ENCODE data around the gene FBN1. TPM values are rescaled to one million over a fixed set of nuclear protein-coding genes. Genes with fewer than 3 reads are reported as not detected.
A peak's percentile ranks its signal among the peaks of the same experiment; 100 is the strongest.

The FBN1 gene
- total RNA-seq, 2 donors from 2014 or later: 12.1 to 81.9 TPM

DNA sequence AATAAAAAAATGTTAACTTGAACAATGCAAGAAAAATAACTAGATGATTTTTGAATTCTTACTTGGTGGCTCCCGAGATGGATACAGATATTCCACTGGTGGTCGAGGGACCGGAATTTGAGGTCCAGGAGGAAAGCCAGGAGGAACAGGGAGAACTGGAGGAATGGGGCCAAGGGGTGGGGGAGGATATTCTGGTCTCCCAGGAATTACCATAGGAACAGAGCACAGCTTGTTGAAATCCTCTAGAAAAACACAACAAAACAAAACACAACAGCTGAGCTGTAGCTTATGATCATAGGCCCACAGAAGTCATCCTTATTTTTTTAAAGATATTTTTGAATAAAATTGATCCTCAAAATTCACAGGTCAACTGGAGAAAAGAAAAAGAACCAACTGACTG is 129.4 kb downstream of the FBN1 start:
- WGBS: 58% methylated on average over 3 of the region's 3 CpGs
- no peak overlapping the region for H3K27ac ChIP-seq
- H3K9me3 ChIP-seq: no peaks in the 10 kb centered on the region
- TF ChIP-seq POLR2AphosphoS5 (IDR thresholded peaks at IDR 0.05): no peak
- TF ChIP-seq, protein P1, sequence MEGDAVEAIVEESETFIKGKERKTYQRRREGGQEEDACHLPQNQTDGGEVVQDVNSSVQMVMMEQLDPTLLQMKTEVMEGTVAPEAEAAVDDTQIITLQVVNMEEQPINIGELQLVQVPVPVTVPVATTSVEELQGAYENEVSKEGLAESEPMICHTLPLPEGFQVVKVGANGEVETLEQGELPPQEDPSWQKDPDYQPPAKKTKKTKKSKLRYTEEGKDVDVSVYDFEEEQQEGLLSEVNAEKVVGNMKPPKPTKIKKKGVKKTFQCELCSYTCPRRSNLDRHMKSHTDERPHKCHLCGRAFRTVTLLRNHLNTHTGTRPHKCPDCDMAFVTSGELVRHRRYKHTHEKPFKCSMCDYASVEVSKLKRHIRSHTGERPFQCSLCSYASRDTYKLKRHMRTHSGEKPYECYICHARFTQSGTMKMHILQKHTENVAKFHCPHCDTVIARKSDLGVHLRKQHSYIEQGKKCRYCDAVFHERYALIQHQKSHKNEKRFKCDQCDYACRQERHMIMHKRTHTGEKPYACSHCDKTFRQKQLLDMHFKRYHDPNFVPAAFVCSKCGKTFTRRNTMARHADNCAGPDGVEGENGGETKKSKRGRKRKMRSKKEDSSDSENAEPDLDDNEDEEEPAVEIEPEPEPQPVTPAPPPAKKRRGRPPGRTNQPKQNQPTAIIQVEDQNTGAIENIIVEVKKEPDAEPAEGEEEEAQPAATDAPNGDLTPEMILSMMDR (IDR thresholded peaks at IDR 0.05): no peak
- TF ChIP-seq POLR2A (IDR thresholded peaks at IDR 0.05): no peak
- no peaks in the 10 kb centered on the region for H3K27me3 ChIP-seq (replicated peaks; ENCODE audit: insufficient read depth)
- intact Hi-C loops (cut with DNase I): no loop called here
- H3K4me3 ChIP-seq: no peak overlapping the region
- no peaks in the 10 kb centered on the region for H3K4me1 ChIP-seq (replicated peaks)
- DNase-seq (ENCODE audit: low spot score): no peak
- no peaks in the 10 kb centered on the region for H3K36me3 ChIP-seq

DNA sequence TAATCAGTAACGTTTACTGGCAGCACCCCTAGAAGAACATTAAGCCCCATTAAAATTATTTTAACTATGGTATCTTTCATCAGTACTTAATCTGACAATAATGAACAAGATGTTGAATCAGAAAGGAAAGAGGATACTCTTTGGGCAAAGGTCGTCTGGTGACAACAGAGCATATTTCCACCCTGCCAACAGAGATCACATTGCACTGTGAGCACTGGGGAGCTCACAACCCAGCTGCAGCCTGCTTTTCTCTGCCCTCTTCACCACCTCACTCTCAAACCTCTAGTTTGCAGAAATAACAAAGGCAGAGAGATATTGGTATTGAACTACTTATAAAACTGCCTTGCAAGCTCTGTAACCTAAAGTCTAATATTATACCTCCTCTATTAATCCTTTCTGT is 130.0 kb downstream of the FBN1 start:
- TF ChIP-seq, protein P1 (IDR thresholded peaks at IDR 0.05): no peak
- no peak for TF ChIP-seq POLR2AphosphoS5 (IDR thresholded peaks at IDR 0.05)
- TF ChIP-seq POLR2A (IDR thresholded peaks at IDR 0.05): no peak
- intact Hi-C loops (cut with DNase I): no loop called here
- H3K4me1 ChIP-seq (replicated peaks): no peaks in the 10 kb centered on the region
- 61% methylated on average over 2 of the region's 2 CpGs for WGBS
- H3K9me3 ChIP-seq: no peaks in the 10 kb centered on the region
- DNase-seq (ENCODE audit: low spot score): no peak
- H3K4me3 ChIP-seq: no peak overlapping the region
- H3K36me3 ChIP-seq: no peaks in the 10 kb centered on the region
- H3K27ac ChIP-seq: no peak overlapping the region
- H3K27me3 ChIP-seq (replicated peaks; ENCODE audit: insufficient read depth): no peaks in the 10 kb centered on the region

DNA sequence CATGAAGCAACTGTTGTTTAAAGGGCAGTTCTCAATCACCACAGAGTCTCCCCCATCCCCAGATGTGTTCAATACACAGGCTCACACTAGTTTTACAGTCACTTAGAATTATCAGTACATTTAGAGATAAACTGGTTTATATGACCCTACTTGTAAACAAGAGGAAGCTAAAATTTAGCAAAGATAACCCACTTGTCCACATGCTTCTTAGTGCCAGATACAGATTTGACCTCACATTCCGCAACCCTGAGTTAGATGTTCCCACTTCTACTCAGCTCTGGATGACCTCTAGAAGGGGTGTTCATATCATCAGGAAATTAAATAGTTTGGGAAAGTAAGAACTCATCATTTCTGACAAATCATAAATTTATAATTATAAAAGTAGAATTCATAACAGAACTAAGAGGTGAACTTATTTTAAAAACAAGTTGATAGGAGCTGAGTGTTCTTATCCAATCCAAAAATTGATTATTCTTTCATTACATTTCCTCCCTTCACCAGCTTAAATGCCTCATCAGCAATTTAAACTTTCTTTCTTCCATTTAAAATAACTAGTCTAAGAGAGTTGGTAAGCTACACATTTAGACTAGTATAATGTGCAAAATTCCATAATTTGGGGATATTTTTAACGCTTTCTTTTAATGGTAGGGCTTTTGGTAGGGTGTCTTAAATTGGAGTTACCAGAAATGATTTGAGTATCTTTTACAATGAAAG is 131.2 kb downstream of the FBN1 start:
- no peaks in the 10 kb centered on the region for H3K36me3 ChIP-seq
- intact Hi-C loops (cut with DNase I): no loop called here
- TF ChIP-seq, protein P1 (IDR thresholded peaks at IDR 0.05): no peak
- no peak for TF ChIP-seq POLR2AphosphoS5 (IDR thresholded peaks at IDR 0.05)
- no peak for TF ChIP-seq POLR2A (IDR thresholded peaks at IDR 0.05)
- DNase-seq (ENCODE audit: low spot score): no peak
- H3K4me1 ChIP-seq (replicated peaks): no peaks in the 10 kb centered on the region
- H3K9me3 ChIP-seq: no peaks in the 10 kb centered on the region
- WGBS: 97% methylated on average over 2 of the region's 2 CpGs
- H3K27ac ChIP-seq: no peak overlapping the region
- no peaks in the 10 kb centered on the region for H3K27me3 ChIP-seq (replicated peaks; ENCODE audit: insufficient read depth)
- no peak overlapping the region for H3K4me3 ChIP-seq

DNA sequence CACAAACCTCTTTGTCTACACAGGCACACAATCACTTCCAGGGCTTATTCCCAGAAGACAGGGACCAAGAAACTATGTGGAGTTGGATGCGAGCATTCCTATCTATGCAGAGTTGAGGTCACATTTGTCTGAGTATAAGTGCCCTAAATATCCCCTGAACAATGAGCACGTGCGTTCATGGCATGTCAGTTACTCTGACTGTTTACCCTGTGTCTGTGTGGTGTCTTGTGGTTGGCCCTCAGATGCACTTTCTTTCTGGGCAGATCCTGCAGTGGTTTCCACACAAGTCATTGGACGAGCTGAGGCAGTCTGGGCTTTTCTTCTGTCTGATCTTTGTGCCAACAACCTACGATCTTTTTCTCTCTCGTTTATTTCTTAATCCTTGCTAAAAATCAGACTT is 134.5 kb downstream of the FBN1 start:
- TF ChIP-seq, protein P1 (IDR thresholded peaks at IDR 0.05): no peak
- no peak for TF ChIP-seq POLR2A (IDR thresholded peaks at IDR 0.05)
- no peak for TF ChIP-seq POLR2AphosphoS5 (IDR thresholded peaks at IDR 0.05)

DNA sequence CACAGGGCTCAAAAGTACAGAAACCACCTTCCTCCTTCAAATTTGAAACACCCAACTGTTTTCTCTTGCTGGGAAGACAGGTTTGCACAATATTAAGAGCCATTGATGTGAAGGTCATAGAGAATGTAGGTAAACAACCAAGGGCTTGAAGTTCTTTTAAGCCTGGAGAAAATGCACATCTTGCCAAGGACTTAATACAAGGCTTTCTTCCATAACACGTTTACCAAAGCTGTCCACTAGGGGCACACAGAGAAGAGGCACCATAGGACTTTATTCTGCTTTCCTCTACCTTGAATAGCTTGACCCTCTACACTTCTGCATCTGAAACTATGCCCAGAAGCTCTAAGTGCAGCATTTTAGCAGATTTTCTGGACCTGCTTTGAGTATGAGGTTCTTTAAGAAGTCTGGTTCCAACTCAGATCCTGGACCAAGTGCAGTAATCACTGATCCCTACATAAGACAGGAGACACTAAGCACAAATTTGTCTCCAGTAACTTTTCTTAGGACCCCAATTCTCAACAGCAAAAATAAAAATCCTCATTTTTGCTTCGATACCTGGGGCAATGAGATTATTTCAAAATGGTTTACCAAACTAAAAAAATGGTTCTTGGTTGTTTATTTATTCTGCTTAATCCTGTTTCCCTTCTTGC is 138.0 kb downstream of the FBN1 start:
- TF ChIP-seq POLR2A (IDR thresholded peaks at IDR 0.05) (no peak), POLR2AphosphoS5 (IDR thresholded peaks at IDR 0.05) (peak; percentile 53)
- TF ChIP-seq, protein P1 (IDR thresholded peaks at IDR 0.05): peak in 3 of 4 experiments; percentile 33 to 49 (median 43)
- peak; percentile 20 for DNase-seq (ENCODE audit: low spot score)
- 48% methylated on average over 2 of the region's 2 CpGs for WGBS

More for the DNA sequence above, 134.5 kb downstream of the FBN1 start:
- Histone ChIP-seq H3K9me3 (no peaks in the 10 kb centered on the region), H3K36me3 (no peaks in the 10 kb centered on the region), H3K27ac (no peak overlapping the region), H3K4me1 (replicated peaks) (no peaks in the 10 kb centered on the region), H3K4me3 (no peak overlapping the region), H3K27me3 (replicated peaks; ENCODE audit: insufficient read depth) (no peaks in the 10 kb centered on the region)
- no peak for DNase-seq (ENCODE audit: low spot score)
- intact Hi-C loops (cut with DNase I): no loop called here
- 55% methylated on average over 6 of the region's 6 CpGs for WGBS

More for the DNA sequence above, 138.0 kb downstream of the FBN1 start:
- H3K36me3 ChIP-seq: no peaks in the 10 kb centered on the region
- intact Hi-C loops (cut with DNase I): no loop called here
- no peaks in the 10 kb centered on the region for H3K27me3 ChIP-seq (replicated peaks; ENCODE audit: insufficient read depth)
- H3K9me3 ChIP-seq: no peaks in the 10 kb centered on the region
- no peaks in the 10 kb centered on the region for H3K4me1 ChIP-seq (replicated peaks)
- no peak overlapping the region for H3K4me3 ChIP-seq
- H3K27ac ChIP-seq: no peak overlapping the region
